ENCODE results near the gene PFKFB4.

- TF ChIP-seq RFX5 (IDR thresholded peaks at IDR 0.05; ENCODE audit: borderline replicate concordance, low read depth, low read length), result no peak
- TF ChIP-seq EZH2 (IDR thresholded peaks at IDR 0.05; ENCODE audit: low read depth, low read length, severe bottlenecking), result no peak
Measured at GRCh38 chr3:48595526-48596121, 39.0 kb upstream of the PFKFB4 start.

All from H1 (cell line).